HG03060 (cell line): Measurements from ENCODE around the gene PHTF2.
"Not testable (repeated sequence)": the region's sequence is repeated elsewhere in the genome, so short reads cannot be mapped to it uniquely, and the experiment has no call there.

Source experiments
- ATAC-seq: cut with Tn5 transposase; IDR thresholded peaks from one replicate; pipeline ENCODE4 v1.9.1; 2021; ENCODE audit warnings: low read depth, moderate number of reproducible peaks; ENCODE audit not compliant: unreplicated experiment

Gene PHTF2

DNA sequence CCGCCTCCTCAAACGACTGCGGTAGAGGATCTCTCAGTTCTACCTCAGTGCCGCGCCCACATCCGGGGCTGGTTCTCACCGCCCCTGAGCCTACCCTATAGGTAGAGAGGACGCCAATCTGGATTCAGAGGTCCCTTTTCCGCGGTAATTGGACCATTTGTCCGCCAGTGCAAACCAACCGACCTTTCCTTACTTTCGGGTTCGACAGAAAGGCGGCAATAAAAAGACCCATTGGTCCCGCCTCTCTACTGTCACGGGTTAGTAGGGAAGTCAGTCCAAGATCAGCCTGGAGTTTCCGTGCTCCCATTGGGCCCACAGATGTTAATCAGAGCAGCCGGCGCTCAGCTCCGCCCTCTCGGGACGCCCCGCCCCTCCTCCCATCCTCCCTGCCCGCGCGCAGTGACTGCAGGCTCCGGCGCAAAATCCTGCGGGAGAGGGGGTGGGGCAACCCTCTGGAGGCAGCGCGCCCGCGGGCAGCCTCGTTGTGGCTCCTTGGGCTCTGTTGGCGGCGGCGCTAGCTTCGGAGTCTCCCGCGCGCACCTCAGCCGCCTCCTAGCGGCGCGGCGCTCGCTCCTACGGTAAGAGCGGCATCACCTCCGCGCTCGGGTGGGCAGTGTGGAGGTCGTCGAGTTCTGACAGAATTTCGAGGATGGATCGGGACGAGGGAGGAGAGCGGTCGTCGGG is at the start of gene PHTF2, which contains the start of gene TMEM60:
TSS of gene PHTF2 (plus strand) at position 380 of the 684 bp plus-strand sequence.
TSS of gene TMEM60 (minus strand) at position 41 of the 684 bp plus-strand sequence. CDS start 4,061 bp downstream, outside the sequence.
- peak; percentile 83 for ATAC-seq

DNA sequence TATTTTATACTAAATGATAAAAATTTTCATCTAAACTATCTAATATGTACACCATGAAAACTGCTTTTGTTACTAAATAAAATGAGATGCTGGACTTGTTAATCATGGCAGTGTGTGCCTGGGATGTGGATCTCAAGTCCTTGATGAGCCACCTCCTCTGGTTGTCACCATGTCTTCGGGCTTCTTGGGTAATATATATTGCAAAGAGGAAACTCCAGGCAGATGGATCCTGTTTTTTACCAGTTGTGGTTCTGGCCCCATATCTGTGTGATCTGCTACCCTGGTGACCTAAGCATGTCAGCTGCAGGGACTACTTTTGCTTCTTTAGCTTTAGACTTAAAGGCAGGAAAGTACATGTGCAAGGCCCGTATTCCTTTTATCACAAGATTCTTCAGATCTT is 46.6 kb upstream of the PHTF2 start:
- ATAC-seq: no peak

DNA sequence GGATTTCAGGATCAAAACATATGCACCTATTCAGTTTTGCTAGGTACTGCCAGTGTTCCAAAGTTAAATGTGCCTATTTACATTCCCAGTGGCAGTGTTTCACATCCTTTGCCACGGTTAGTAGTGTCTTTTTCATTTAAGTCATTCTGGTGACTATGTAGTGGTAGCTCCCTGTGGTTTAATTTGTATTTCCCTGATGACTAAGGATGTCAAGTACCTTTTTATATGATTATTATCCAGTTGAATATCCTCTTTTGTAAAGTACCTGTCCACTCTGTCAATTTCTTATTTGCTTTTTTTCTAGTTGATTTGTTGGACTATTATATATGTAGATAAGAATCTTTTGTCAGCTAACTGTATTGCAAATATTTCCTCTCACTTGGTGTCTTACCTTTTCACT is 45.4 kb upstream of the PHTF2 start:
- ATAC-seq: no peak

DNA sequence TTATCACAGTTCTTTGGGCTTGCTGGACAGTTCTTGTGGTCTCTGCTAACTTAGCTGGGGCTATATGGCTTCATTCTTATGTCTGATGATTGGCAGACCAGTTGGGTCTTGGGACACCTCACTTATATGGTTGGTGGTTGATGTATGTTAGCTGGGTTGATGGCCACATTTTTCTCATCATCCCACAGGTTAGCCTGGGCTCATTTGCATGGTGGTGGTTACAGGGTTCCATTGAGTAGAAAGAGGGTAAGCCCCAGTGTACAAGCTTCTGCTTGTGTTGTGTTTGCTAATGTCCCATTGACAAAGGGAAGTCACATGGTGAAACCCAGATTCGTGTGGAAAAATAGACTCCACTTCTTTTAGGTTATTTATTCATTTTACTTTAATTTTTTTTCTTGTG is 41.0 kb upstream of the PHTF2 start:
- ATAC-seq: peak; percentile 80

DNA sequence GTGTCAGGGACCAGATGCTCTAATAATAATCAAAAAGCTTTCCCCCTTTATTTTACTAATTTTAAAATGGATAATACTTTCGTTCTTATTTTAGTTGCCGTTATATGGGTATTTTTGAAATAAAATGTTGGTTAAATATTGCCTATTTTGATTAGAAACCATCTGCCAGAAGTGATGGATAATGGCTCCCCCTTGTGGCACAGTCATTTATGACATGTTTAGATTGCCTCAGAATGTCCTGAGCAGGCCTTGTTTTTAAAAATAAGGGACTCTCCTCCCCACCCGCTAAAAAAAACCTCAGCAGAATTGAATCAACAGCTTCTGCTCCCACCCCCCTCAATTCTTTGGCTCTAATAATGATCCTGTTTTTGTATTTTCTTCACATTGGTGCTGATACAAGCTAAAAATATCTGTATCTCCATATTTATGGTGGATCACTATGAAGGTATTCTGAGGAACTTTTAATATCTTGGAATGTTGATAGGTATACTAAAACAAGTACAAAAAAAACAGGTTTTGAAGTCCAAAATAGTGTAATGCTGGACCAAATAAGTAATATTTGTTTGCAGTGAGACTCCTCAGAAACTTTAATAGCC is 39.2 kb upstream of the PHTF2 start:
- ATAC-seq: no peak

DNA sequence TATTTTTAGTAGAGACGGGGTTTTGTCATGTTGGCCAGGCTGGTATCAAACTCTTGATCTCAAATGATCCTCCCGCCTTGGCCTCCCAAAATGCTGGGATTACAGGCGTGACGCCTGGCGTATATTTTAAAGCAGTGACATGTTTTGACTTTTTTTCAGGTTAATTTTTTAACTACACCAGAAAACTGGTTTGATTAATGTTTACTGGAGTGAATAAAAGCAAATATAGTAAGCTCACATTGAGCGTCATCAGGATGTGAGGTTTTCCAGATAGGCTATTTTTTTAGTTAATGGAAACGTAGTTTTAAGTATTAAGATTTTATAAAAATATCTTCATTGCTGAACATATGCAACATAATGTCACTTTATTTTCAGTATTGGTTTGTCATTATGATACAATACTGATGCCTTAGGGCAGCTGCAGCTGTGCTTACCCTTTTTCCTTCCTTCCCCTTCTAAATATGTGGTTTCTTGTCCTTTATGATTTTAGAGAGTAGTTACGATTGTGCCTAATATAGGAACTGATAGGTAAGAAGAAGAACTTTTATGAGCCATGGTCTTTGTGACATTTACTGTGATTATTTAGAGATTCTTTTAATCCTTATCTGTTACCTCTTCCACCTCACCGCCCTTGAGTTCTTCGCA is 37.6 kb upstream of the PHTF2 start:
- ATAC-seq: no peak

DNA sequence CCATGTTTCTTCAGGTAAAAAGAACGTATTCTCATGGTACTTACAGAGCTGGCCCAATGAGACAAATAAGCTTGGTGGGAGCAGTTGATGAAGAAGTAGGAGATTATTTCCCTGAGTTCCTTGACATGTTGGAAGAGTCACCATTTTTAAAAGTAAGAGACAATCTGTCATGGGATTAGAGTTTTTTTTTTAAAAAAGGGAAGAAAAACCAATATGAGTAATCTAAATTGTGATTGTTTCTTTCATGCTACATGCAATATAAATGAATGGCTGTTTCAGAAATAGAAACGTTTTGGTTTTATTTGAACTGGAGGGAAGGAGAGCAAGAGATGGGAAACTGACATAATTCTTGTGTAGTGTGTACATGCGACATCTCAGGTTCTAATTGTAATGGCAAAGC is 33.1 kb upstream of the PHTF2 start:
- no peak for ATAC-seq

DNA sequence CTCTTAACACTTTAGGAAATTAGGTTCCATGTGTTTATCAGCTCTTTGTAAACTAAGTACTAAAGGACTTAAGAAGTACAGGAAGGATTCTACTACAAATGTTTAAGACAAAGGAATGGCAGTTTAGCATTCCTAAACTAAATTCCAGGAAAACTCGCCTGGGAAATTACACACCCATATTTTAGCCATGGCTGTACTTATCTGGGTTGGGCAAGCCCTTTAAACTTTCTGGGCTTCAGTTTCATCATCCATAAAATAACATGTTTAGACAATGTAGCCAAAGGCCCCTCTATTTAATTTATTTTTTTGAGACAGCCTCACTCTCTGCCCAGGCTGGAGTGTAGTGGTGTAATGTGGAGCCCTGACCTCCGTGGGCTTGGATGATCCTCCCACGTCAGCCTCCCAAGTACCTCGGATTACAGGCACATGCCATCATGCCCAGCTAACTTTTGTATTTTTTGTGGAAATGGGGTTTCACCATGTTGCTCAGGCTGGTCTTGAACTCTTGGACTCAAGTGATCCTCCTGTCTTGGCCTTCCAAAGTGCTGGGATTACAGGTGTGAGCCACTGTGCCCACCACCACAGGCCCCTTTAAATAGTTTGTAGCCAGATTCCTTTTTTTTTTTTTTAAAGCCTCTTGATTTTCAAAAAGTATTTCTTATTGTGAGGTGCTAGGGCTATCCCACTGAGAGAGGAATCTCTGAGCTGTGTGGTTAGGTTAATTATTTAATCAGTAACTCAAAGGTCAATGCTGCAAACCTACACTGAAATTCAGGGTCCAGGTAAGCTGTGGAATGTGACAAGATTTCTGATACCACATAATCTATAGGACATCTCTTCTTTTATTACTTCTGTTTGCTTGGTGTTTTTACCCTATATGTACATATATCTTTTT is 32.4 kb upstream of the PHTF2 start:
- ATAC-seq: no peak

DNA sequence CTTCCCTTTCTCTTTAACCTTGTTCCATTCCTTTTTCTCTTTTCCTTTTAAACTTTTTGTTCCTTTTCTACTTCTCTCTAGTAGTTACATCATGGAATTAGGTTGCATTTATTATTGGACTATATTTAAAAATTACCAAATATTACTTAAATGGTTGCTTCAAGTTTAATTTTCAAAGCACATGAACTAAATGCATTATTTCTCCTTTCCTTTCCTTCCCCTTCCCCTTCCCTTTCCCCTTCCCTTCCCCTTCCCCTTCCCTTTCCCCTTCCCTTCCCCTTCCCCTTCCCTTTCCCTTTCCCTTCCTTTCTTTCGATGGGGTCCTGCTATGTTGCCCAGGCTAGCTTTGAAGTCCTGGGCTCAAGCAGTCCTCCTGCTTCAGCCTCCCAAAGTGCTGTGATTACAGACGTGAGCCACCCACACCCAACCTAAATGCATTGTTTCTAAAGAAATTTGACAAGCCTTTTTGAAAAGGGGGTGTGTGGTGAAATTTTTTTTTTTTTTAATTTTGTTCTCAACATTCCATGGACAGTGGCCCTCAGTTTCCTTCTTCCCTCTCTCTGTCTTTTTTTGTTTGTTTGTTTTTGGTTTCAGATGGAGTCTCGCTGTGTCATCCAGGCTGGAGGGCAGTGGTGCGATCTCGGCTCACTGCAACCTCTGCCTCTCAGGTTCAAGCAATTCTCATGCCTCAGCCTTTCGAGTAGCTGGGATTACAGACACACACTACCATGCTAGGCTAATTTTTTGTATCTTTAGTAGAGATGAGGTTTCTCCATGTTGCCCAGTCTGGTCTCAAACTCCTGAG is 31.6 kb upstream of the PHTF2 start:
- ATAC-seq: no peak

DNA sequence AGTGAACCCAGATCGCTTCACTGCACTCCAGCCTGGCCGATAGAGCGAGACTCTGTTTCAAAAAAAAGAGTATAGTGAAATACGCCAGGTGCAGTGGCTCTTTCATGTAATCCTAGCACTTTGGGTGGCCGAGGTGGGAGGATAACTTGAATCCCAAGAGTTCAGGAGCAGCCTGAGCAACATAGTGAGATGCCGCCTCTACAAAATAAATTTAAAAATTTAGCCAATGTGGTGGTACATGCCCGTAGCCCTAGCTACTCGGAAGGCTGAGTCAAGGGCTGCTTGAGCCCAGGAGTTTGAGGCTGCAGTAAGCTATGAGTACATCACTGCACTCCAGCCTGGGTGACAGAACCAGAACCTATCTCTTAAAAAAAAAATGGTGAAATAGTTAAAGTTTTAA is 28.3 kb upstream of the PHTF2 start:
- no peak for ATAC-seq

DNA sequence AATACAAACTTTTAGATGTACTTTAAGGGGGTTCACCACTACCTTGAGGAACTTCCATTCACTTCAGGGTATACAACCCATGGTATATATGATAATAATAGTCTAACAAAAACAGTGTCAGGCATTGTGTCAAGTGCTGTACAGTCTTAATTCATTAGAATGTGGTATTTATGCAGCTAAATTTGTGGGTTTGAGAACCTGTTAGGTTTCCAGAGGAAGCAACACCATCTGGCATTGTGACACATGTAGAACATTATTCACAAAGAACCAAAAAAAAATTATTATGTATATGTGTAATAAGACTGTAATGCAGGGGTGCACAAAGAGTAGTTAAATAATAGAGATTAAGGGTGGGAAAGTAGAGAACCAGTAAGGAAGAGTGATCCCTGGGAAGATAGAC is 26.7 kb upstream of the PHTF2 start:
- ATAC-seq: no peak

DNA sequence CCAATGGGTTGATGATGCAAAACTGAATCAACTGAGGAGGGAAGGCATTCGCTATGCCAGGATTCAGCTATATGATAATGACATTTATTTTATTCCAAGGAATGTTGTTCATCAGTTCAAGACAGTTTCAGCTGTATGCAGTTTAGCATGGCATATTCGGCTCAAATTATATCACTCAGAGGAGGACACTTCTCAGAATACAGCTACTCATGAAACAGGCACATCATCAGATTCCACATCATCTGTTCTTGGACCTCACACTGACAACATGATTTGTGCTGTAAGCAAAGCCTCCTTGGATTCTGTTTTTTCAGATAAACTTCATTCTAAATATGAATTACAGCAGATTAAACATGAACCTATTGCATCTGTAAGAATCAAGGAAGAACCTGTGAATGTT is 20.0 kb upstream of the PHTF2 start:
- no peak for ATAC-seq

DNA sequence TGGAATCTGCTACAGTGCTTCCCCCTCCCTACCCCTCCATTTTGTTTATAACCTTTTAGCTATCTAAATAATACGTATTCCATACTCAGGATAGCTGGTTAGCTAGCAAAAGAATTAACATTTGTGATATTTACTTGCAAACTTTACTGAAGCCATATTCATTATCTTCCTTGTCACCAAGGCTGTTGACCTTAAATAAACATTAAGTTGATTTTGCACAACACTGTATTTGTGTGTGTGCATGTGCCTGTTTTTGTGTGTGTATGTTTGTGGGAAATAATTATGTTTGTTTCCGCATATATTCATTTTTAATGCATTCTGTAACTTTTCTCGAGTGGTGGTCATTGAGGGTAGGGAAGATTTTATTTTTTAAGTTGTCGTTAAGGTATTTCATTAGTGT is 16.2 kb upstream of the PHTF2 start:
- no peak for ATAC-seq

DNA sequence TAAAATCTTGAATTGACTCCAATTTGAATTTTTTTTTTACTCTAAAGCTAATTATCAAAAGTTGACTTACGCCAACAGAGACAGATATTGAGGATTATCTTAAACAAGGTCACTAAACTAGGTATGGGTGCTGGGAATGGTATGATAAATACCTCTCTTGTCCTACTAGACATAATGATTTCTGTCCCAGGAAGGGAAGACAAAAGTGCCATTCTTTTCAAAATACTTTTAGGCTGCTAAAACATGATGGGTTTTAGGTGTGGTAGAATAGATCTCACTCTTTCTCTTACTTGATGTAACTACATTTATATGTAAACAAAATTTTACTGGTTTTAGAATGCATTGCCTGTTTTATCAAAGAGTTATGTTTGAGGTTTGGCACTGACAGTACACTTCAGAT is 15.5 kb upstream of the PHTF2 start:
- ATAC-seq: no peak

DNA sequence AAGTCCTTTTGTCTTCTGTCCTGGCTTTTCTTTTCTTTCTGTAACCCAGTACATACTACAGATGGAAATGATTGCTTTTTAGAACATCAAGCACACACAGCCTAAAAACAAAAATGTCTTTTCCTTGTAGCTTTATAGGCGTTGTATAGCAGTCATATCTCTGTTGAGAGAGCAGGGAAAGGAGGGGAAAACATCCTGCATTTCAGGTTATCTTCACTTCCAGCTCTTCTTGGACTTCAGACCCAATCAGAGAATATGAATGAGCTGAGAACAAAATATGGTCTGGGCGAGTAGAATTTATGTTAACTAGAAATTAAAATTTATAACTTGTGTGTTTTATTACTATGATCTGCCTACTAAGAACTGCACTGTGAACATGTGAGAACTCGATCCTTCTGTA is 15.0 kb upstream of the PHTF2 start:
- no peak for ATAC-seq

DNA sequence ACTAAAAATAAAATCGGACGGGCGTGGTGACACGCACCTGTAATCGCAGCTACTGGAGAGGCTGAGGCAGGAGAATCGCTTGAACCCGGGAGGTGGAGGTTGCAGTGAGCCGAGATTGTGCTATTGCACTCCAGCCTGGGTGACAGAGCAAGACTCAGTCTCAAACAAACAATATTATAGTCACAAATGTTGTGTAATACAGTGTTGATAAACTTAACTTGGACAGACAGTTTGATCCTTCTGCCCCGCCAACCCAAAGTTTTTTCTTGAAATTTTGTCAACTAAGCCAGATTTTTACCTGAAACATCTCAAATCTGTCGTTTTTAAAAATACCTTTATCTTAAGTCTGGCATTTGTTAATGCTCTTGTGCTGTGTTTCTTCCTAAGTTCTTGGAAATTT is 14.1 kb upstream of the PHTF2 start:
- not testable (repeated sequence) for ATAC-seq

DNA sequence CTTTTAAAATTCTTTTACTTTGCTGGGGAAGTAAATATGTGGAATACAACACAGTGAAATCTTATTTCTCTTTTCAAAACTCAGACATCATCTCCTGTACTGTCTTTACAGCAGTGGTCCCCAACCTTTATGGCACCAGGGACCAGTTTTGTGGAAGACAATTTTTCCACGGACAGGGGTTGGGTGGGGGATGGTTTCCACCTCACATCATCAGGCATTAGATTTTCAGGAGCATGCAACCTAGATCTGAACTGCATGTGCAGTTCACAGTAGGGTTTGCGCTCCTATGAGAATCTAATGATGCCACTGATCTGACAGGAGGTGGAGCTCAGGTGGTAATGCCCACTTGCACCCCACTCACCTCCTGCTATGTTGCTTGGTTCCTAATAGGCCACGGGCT is 12.6 kb upstream of the PHTF2 start:
- no peak for ATAC-seq

DNA sequence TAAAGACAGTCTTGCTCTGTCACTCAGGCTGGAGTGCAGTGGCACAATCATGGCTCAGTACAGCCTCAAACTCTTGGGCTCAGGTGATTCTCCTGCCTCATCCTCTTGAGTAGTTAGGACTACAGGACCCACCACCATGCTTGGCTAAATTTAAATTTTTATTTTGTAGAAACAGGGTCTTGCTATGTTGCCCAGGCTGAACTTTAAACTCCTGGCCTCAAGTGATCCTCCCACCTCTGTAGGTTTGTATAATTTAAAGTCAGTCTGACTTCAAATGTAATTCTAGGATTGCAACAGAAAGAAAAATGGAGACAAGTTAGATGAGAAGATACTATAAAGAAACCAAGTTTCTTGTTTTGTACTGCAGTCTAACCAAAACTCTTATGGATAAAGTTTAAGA is 11.8 kb upstream of the PHTF2 start:
- ATAC-seq: no peak

DNA sequence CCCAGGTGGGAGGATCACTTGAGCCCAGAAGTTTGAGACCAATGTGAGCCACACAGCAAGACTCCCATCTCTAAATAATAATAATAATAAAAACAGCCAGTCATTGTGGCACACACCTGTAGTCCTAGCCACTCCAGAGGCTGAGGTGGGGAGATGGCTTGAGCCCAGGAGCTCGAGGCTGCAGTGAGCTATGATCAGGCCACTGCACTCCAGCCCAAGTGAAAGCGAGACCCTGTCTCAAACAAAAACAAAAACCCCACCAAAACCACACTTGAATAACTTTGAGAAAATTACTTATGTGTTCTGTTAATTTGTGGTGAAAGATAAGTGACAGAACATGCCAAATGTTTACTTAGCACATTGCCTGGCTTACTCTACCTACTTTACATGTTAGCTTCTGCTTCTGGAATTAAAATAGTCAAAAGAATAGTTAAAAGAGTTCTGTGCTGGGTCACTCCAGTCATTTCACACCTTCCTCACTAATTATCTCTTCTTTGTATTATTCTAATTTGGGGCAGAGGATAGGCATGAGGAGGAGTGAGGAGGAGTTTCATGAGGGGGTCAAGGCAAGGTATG is 10.2 kb upstream of the PHTF2 start:
- no peak for ATAC-seq

DNA sequence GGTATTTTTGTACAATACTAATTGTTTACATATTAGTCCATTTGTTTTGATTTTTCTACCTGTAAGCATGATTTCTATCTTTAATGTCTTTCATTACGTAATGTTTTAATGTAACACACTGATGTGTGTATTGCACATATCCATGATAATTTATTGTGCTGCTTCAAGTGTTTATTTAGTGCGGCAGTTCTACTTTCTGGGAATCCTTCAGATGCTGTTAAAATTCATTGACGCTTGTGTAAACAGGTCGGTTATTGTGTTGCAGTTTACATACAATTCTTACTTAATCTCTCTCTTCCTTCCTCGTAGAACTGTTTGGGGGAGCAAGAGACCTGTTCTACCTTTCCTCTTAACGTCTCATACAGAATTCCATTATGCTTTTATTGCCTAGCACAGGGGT is 7.2 kb upstream of the PHTF2 start:
- no peak for ATAC-seq
